SU-DHL-6 (cell line): ENCODE results near the gene GPR15.

Experiments used
- H2AFZ ChIP-seq: fragments of 200-600 bp; sonication (generic); 2 replicates; pipeline ENCODE4 v1.6.1; 2014; ENCODE audit warnings: low read depth, mild to moderate bottlenecking, moderate library complexity, mixed read lengths, antibody characterized with exemption, low read length; ENCODE audit not compliant: severe bottlenecking
- H3F3A ChIP-seq: fragments of 200-600 bp; shearing (Covaris generic); 2 replicates; pipeline ENCODE4 v1.6.0; 2016; ENCODE audit warnings: antibody characterized with exemption, mild to moderate bottlenecking; ENCODE audit not compliant: insufficient read depth
- H3K27ac ChIP-seq: fragments of 200-600 bp; sonication (generic); 2 replicates; pipeline ENCODE4 v1.5.1; 2016; ENCODE audit warnings: low read depth, mild to moderate bottlenecking, low read length, moderate library complexity, mixed read lengths
- H3K27me3 ChIP-seq: fragments of 200-600 bp; sonication (generic), shearing (Covaris generic); 2 replicates; pipeline ENCODE4 v1.6.0; 2014; ENCODE audit warnings: mild to moderate bottlenecking, low read length
- H3K36me3 ChIP-seq: fragments of 200-600 bp; sonication (generic); 2 replicates; pipeline ENCODE4 v1.6.1; 2014; ENCODE audit warnings: mild to moderate bottlenecking, low read length, mixed read lengths
- H3K4me2 ChIP-seq: fragments of 300-600, 200-600 bp; shearing (Covaris generic), sonication (generic); 2 replicates; pipeline ENCODE4 v1.6.0; 2014; ENCODE audit warnings: low read length, low read depth, mild to moderate bottlenecking; ENCODE audit not compliant: poor library complexity, severe bottlenecking
- H3K4me3 ChIP-seq: fragments of 200-600 bp; sonication (generic); 2 replicates; pipeline ENCODE4 v1.5.1; 2014; ENCODE audit warnings: antibody characterized with exemption, low read length, mild to moderate bottlenecking, mixed read lengths; ENCODE audit not compliant: insufficient read depth, poor library complexity, severe bottlenecking
- H3K79me2 ChIP-seq: fragments of 200-600 bp; sonication (generic); 2 replicates; pipeline ENCODE4 v1.6.1; 2014; ENCODE audit warnings: mild to moderate bottlenecking, low read length, moderate library complexity; ENCODE audit not compliant: insufficient read depth
- H3K9ac ChIP-seq: fragments of 200-600 bp; sonication (generic); 2 replicates; pipeline ENCODE4 v1.7.0; 2014; ENCODE audit warnings: mild to moderate bottlenecking, low read length
- H3K9me2 ChIP-seq: fragments of 200-600 bp; sonication (generic); replicated peaks from 2 replicates; pipeline ENCODE4 v1.6.1; 2014; ENCODE audit warnings: low read length; ENCODE audit not compliant: insufficient read depth
- H3K9me3 ChIP-seq: fragments of 200-600 bp; sonication (generic); 2 replicates; pipeline ENCODE4 v1.6.1; 2014; ENCODE audit warnings: low read length, mixed read lengths; ENCODE audit not compliant: insufficient read depth
- H4K20me1 ChIP-seq: fragments of 200-600 bp; sonication (generic); 2 replicates; pipeline ENCODE4 v1.6.1; 2014; ENCODE audit warnings: low read depth, mild to moderate bottlenecking, antibody characterized with exemption, low read length, moderate library complexity, mixed read lengths
- CTCF ChIP-seq: fragments of 200-600 bp; sonication (generic); IDR thresholded peaks from one replicate; pipeline ENCODE4 v1.5.1; 2017; ENCODE audit warnings: antibody characterized with exemption, mild to moderate bottlenecking, low read length, moderate library complexity; ENCODE audit not compliant: insufficient read depth, poor library complexity, severe bottlenecking
- EZH2phosphoT487 ChIP-seq: fragments of 200-600 bp; sonication (generic), shearing (Covaris generic); conservative IDR thresholded peaks from 2 replicates; pipeline ENCODE4 v1.6.1; 2018; ENCODE audit warnings: mild to moderate bottlenecking, antibody characterized with exemption, low read length, moderate library complexity, mixed read lengths

The GPR15 gene

GRCh38 chr3:98541695-98542094 is 9.9 kb downstream of the GPR15 start:
- Histone ChIP-seq H2AFZ (no peak overlapping the region), H4K20me1 (no peaks in the 10 kb centered on the region), H3K9me2 (no peaks in the 10 kb centered on the region), H3K79me2 (no peaks in the 10 kb centered on the region), H3K4me3 (no peak overlapping the region), H3K9me3 (no peaks in the 10 kb centered on the region), H3K27ac (no peak overlapping the region), H3K4me2 (no peak overlapping the region), H3K27me3 (no peaks in the 10 kb centered on the region), H3K36me3 (no peaks in the 10 kb centered on the region), H3K9ac (no peak overlapping the region), H3F3A (peaks cover 38% of the 10 kb centered on the region)
- no peak for TF ChIP-seq EZH2phosphoT487
- TF ChIP-seq CTCF: no peak

- Histone ChIP-seq H3K27me3 (no peaks in the 10 kb centered on the region), H3K9ac (no peak overlapping the region), H3F3A (peaks cover 28% of the 10 kb centered on the region), H3K9me3 (no peaks in the 10 kb centered on the region), H3K27ac (no peak overlapping the region), H3K4me3 (no peak overlapping the region), H4K20me1 (no peaks in the 10 kb centered on the region), H3K9me2 (no peaks in the 10 kb centered on the region), H3K4me2 (no peak overlapping the region), H3K79me2 (no peaks in the 10 kb centered on the region), H2AFZ (no peak overlapping the region), H3K36me3 (no peaks in the 10 kb centered on the region)
- TF ChIP-seq EZH2phosphoT487 (no peak), CTCF (no peak)
These were observed 10.8 kb downstream of the GPR15 start for GRCh38 chr3:98542623-98543022.

- Histone ChIP-seq H2AFZ (no peak overlapping the region), H3K4me2 (peak overlapping the region; percentile 28), H3K9ac (no peak overlapping the region)
These were observed 14.2 kb downstream of the GPR15 start for GRCh38 chr3:98545940-98546339.

More at GRCh38 chr3:98545940-98546339, 14.2 kb downstream of the GPR15 start:
- no peaks in the 10 kb centered on the region for H3K79me2 ChIP-seq
- H3K36me3 ChIP-seq: no peaks in the 10 kb centered on the region
- no peaks in the 10 kb centered on the region for H3K27me3 ChIP-seq
- TF ChIP-seq EZH2phosphoT487 (no peak), CTCF (no peak)
- no peaks in the 10 kb centered on the region for H3K9me3 ChIP-seq
- H4K20me1 ChIP-seq: no peaks in the 10 kb centered on the region
- no peak overlapping the region for H3K27ac ChIP-seq
- no peak overlapping the region for H3K4me3 ChIP-seq
- no peaks in the 10 kb centered on the region for H3K9me2 ChIP-seq
- peaks cover 5% of the 10 kb centered on the region for H3F3A ChIP-seq
